Neuronal stem cell (in vitro differentiated cells): ENCODE measurements around the gene RGS6.

ENCODE experiments used
- DNase-seq: peaks from one replicate; pipeline ENCODE4 v3.0.0-alpha.2; 2013; ENCODE audit warnings: low spot score
- H2AFZ ChIP-seq: one replicate; pipeline ENCODE4 v1.6.1; 2013; ENCODE audit warnings: mild to moderate bottlenecking, low read length, inconsistent platforms
- H2AK5ac ChIP-seq: 2 replicates; pipeline ENCODE4 v1.6.1; 2013; ENCODE audit warnings: low read depth, mild to moderate bottlenecking, inconsistent platforms, low read length, moderate library complexity, mixed read lengths
- H2BK120ac ChIP-seq: 2 replicates; pipeline ENCODE4 v1.6.1; 2013; ENCODE audit warnings: low read depth, mild to moderate bottlenecking, inconsistent platforms, low read length, moderate library complexity, mixed read lengths
- H2BK12ac ChIP-seq: one replicate; pipeline ENCODE4 v1.6.1; 2013; ENCODE audit warnings: low read length, inconsistent platforms
- H2BK15ac ChIP-seq: 2 replicates; pipeline ENCODE4 v1.6.1; 2013; ENCODE audit warnings: mild to moderate bottlenecking, low read length, inconsistent platforms, mixed read lengths
- H2BK5ac ChIP-seq: one replicate; pipeline ENCODE4 v1.6.1; 2013; ENCODE audit warnings: inconsistent platforms, mild to moderate bottlenecking, low read length, moderate library complexity
- H3K14ac ChIP-seq: one replicate; pipeline ENCODE4 v1.6.1; 2013; ENCODE audit warnings: low read length, inconsistent platforms
- H3K18ac ChIP-seq: 2 replicates; pipeline ENCODE4 v1.6.1; 2013; ENCODE audit warnings: low read length, inconsistent platforms
- H3K23ac ChIP-seq: 2 replicates; pipeline ENCODE4 v1.6.1; 2013; ENCODE audit warnings: low read depth, mild to moderate bottlenecking, mixed read lengths, low read length, inconsistent platforms; ENCODE audit not compliant: poor library complexity
- H3K27ac ChIP-seq: replicated peaks from 3 replicates; pipeline ENCODE4 v1.5.1; 2013; ENCODE audit warnings: low read length, inconsistent platforms
- H3K27me3 ChIP-seq, 3 experiments: 2 replicates each; pipeline ENCODE4 v1.6.1; 2013; ENCODE audit warnings: low read length in 3 of 3, mild to moderate bottlenecking in 2 of 3, inconsistent platforms in 1 of 3, low read depth in 1 of 3, mixed read lengths in 1 of 3, moderate library complexity in 1 of 3; ENCODE audit not compliant: control insufficient read depth in 3 of 3, insufficient read depth in 3 of 3
- H3K36me3 ChIP-seq, 2 donors: replicated peaks in 1 of 2; 2 replicates each; pipeline ENCODE4 v1.6.1; 2013; ENCODE audit warnings: low read length in 2 of 2; ENCODE audit not compliant: control insufficient read depth in 2 of 2, insufficient read depth in 2 of 2
- H3K4ac ChIP-seq: 2 replicates; pipeline ENCODE4 v1.6.1; 2013; ENCODE audit warnings: inconsistent platforms, mild to moderate bottlenecking, low read length, moderate library complexity
- H3K4me1 ChIP-seq, 2 donors: 1 replicate in 1 of 2; 2 replicates in 1 of 2; pipeline ENCODE4 v1.6.1; 2013; ENCODE audit warnings: low read length in 2 of 2, low read depth in 1 of 2; ENCODE audit not compliant: control insufficient read depth in 2 of 2, insufficient read depth in 1 of 2
- H3K4me2 ChIP-seq: one replicate; pipeline ENCODE4 v1.6.1; 2013; ENCODE audit warnings: mild to moderate bottlenecking, low read length, inconsistent platforms; ENCODE audit not compliant: insufficient read depth, poor library complexity, severe bottlenecking
- H3K4me3 ChIP-seq, 2 donors: 2 replicates each; pipeline ENCODE4 v1.5.1; 2013; ENCODE audit warnings: low read length in 2 of 2, mild to moderate bottlenecking in 2 of 2, inconsistent platforms in 1 of 2, moderate library complexity in 1 of 2
- H3K79me1 ChIP-seq: one replicate; pipeline ENCODE4 v1.6.1; 2013; ENCODE audit warnings: low read depth, mild to moderate bottlenecking, inconsistent platforms, low read length, moderate library complexity
- H3K9ac ChIP-seq: one replicate; pipeline ENCODE4 v1.6.1; 2013; ENCODE audit warnings: mild to moderate bottlenecking, low read depth, low read length, inconsistent platforms; ENCODE audit not compliant: poor library complexity
- H3K9me3 ChIP-seq, 2 donors: replicated peaks in 1 of 2; 2 replicates each; pipeline versions ENCODE3 to v1.6.1; 2013; ENCODE audit warnings: low read length in 2 of 2, mild to moderate bottlenecking in 2 of 2, inconsistent platforms in 1 of 2, low read depth in 1 of 2, mixed read lengths in 1 of 2, moderate library complexity in 1 of 2; ENCODE audit not compliant: control insufficient read depth in 2 of 2, insufficient read depth in 1 of 2
- H4K8ac ChIP-seq: one replicate; pipeline ENCODE4 v1.6.1; 2013; ENCODE audit warnings: low read depth, mild to moderate bottlenecking, inconsistent platforms, low read length, moderate library complexity
- H4K91ac ChIP-seq: one replicate; pipeline ENCODE4 v1.6.1; 2013; ENCODE audit warnings: low read length, low read depth, mild to moderate bottlenecking, inconsistent platforms; ENCODE audit not compliant: poor library complexity
- WGBS, 2 donors: extraction: QIAGEN DNeasy Blood & Tissue Kit; methylation state at CpG; one replicate each; pipeline ENCODE4 v1.1.7; 2013; ENCODE audit warnings: missing lambda C conversion rate in 2 of 2, mixed read lengths in 1 of 2; ENCODE audit not compliant: insufficient read length in 2 of 2, insufficient replicate concordance in 1 of 2; ENCODE audit errors: extremely low coverage in 2 of 2; 5-methylcytosine and 5-hydroxymethylcytosine counted together

The RGS6 gene

DNA sequence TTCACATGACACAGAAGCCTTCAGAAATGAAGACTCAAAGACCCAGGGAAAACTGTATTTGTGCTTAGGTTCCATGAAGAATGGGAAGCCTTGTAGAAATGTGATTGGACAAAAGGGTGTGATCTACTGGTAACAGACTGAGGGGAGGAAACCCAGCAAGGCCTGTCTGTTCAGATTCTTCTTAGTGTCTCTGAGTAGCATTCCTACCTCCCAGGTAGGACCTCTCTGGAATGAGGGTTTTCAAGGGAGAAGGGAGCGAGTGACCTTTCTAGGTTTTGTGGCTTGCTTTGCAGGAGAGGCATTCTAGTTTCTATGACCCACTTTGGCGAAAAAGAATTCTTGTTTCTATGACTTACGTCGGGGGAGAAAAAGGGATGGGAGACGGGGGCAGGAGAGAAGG lies 560.0 kb downstream of the RGS6 start:
- no peak overlapping the region for H2BK12ac ChIP-seq

DNA sequence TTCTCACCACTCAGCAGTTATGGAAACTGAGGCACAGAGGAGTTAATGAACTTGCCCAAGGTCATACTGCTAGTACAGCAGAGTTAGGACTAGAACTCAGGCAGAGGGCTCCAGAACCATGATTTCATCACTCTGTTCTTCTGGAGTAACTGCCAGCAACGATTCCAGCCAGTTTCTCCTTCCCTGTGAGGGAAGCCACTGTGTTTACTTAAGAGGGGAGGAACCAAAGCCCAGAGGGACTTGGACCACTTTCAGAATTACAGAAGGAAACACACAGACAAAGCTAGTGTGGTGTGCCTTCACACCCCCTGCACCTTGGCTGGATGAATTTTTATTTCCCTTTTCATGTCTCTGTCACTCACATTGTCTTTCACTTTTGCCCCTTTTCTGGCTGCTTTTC lies 563.4 kb downstream of the RGS6 start:
- H2BK120ac ChIP-seq, result no peak overlapping the region
- no peak overlapping the region for H3K23ac ChIP-seq
- no peak overlapping the region for H4K8ac ChIP-seq
- H3K9me3 ChIP-seq, result peaks cover 2 to 30% of the 10 kb centered on the region in 2 donors
- no peak overlapping the region for H3K4ac ChIP-seq
- H2BK5ac ChIP-seq, result no peak overlapping the region
- H2BK15ac ChIP-seq, result no peak overlapping the region
- no peak overlapping the region for H2AK5ac ChIP-seq
- no peak overlapping the region for H4K91ac ChIP-seq
- no CpG with 5 or more reads among the region's 1 CpG for WGBS, 2 donors
- H3K14ac ChIP-seq, result no peak overlapping the region
- no peak overlapping the region for H2AFZ ChIP-seq
- H3K18ac ChIP-seq, result no peak overlapping the region
- no peak overlapping the region for H3K27ac ChIP-seq
- H3K4me2 ChIP-seq, result no peak overlapping the region
- no peaks in the 10 kb centered on the region for H3K4me1 ChIP-seq
- no peak for DNase-seq
- no peaks in the 10 kb centered on the region for H3K36me3 ChIP-seq
- no peaks in the 10 kb centered on the region for H3K79me1 ChIP-seq
- H3K9ac ChIP-seq, result no peak overlapping the region
- H3K4me3 ChIP-seq, result no peak overlapping the region
- no peaks in the 10 kb centered on the region for H3K27me3 ChIP-seq
- no peak overlapping the region for H2BK12ac ChIP-seq

More for the DNA sequence above, 560.0 kb downstream of the RGS6 start:
- H2AFZ ChIP-seq, result no peak overlapping the region
- H4K91ac ChIP-seq, result no peak overlapping the region
- H3K14ac ChIP-seq, result no peak overlapping the region
- no peak overlapping the region for H3K4me3 ChIP-seq
- H3K79me1 ChIP-seq, result no peaks in the 10 kb centered on the region
- no peaks in the 10 kb centered on the region for H3K36me3 ChIP-seq
- no peak for DNase-seq
- no peak overlapping the region for H3K4ac ChIP-seq
- peaks cover 4 to 48% of the 10 kb centered on the region in 2 donors for H3K9me3 ChIP-seq
- H3K27ac ChIP-seq, result no peak overlapping the region
- no peak overlapping the region for H2BK15ac ChIP-seq
- H2AK5ac ChIP-seq, result no peak overlapping the region
- H3K27me3 ChIP-seq, result no peaks in the 10 kb centered on the region
- no peaks in the 10 kb centered on the region for H3K4me1 ChIP-seq
- no peak overlapping the region for H3K23ac ChIP-seq
- no peak overlapping the region for H2BK5ac ChIP-seq
- H3K9ac ChIP-seq, result no peak overlapping the region
- no peak overlapping the region for H4K8ac ChIP-seq
- H2BK120ac ChIP-seq, result no peak overlapping the region
- no peak overlapping the region for H3K18ac ChIP-seq
- no peak overlapping the region for H3K4me2 ChIP-seq
- no CpG with 5 or more reads among the region's 5 CpGs for WGBS, 2 donors

DNA sequence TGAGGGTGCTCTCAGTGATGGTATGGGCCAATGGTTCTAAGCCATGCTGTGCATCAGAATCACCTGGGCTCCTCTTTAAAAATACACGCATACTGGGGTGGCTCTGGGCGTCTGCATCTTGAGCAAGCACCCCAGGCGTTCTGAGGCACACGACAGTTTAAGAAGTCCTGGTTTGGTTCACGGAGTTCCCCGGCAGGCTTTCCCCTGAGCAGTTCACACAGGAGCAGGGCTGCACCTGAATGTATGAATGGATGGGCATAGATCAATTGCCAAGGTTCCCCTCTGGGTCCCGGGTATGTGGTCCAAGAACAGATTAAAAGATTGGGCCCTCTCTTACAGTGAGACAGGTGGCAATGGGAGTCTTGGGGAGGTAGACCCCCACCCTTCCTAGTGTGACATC lies 566.4 kb downstream of the RGS6 start:
- H3K4ac ChIP-seq, result no peak overlapping the region
- peaks cover 3 to 27% of the 10 kb centered on the region in 2 donors for H3K9me3 ChIP-seq
- H3K4me1 ChIP-seq, result no peaks in the 10 kb centered on the region
- no peak overlapping the region for H2AFZ ChIP-seq
- H2BK5ac ChIP-seq, result no peak overlapping the region
- no peak overlapping the region for H2AK5ac ChIP-seq
- H3K27me3 ChIP-seq, result no peaks in the 10 kb centered on the region
- no peaks in the 10 kb centered on the region for H3K79me1 ChIP-seq
- no peak overlapping the region for H4K8ac ChIP-seq
- no peak overlapping the region for H3K18ac ChIP-seq
- H3K4me2 ChIP-seq, result no peak overlapping the region
- no peak overlapping the region for H3K14ac ChIP-seq
- H2BK120ac ChIP-seq, result no peak overlapping the region
- no CpG with 5 or more reads among the region's 7 CpGs for WGBS, 2 donors
- H2BK12ac ChIP-seq, result no peak overlapping the region
- H3K27ac ChIP-seq, result no peak overlapping the region
- DNase-seq, result no peak
- no peak overlapping the region for H2BK15ac ChIP-seq
- H3K9ac ChIP-seq, result no peak overlapping the region
- no peak overlapping the region for H3K23ac ChIP-seq
- H3K36me3 ChIP-seq, result no peaks in the 10 kb centered on the region
- H3K4me3 ChIP-seq, result no peak overlapping the region
- H4K91ac ChIP-seq, result no peak overlapping the region

DNA sequence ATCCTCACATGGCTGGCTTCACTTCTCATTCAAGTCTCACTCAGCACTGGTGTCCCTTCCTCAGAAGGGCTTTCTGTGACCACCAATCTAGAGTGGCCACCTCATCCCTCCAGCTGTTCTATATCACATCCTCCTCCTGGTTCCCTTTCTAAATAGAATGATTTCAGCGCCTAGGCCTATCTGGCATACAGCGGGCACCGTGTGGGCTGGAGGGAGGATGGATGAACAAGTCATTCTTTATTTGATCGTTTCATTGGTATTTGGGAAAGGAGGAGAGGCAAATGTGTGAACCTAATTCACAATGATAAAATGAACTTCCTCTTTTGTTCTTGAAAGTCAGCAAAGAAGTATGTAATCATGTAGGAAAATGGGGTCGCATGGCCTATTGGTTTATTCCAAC lies 567.5 kb downstream of the RGS6 start:
- Histone ChIP-seq H2BK120ac (no peak overlapping the region), H2BK15ac (no peak overlapping the region), H3K4ac (no peak overlapping the region), H3K79me1 (no peaks in the 10 kb centered on the region), H3K27ac (no peak overlapping the region), H3K23ac (no peak overlapping the region), H3K27me3 (no peaks in the 10 kb centered on the region), H2BK5ac (no peak overlapping the region), H3K9ac (no peak overlapping the region), H2BK12ac (no peak overlapping the region), H2AK5ac (no peak overlapping the region), H3K4me3 (no peak overlapping the region), H2AFZ (no peak overlapping the region), H3K14ac (no peak overlapping the region), H3K4me1 (no peaks in the 10 kb centered on the region), H3K18ac (no peak overlapping the region), H4K8ac (no peak overlapping the region), H3K4me2 (no peak overlapping the region), H4K91ac (no peak overlapping the region), H3K9me3 (peaks cover 4 to 22% of the 10 kb centered on the region in 2 donors), H3K36me3 (no peaks in the 10 kb centered on the region)
- WGBS, 2 donors, result no CpG with 5 or more reads among the region's 5 CpGs
- no peak for DNase-seq
